GM03348 (cell line): ENCODE results near the gene PCBP3.
"Not testable (repeated sequence)": the region's sequence is repeated elsewhere in the genome, so short reads cannot be mapped to it uniquely, and the experiment has no call there.

Source experiments
- DNase-seq: peaks from one replicate; pipeline ENCODE4 v3.0.0; 2012; ENCODE audit warnings: low spot score

PCBP3 gene

GRCh38 chr21:45948576-45949141 is 305.1 kb downstream of the PCBP3 start:
- DNase-seq = no peak

- DNase-seq = no peak
Measured at GRCh38 chr21:45949928-45950739, 306.6 kb downstream of the PCBP3 start.

- peak; percentile 87 for DNase-seq
Measured at GRCh38 chr21:45950740-45951515, 307.4 kb downstream of the PCBP3 start.

GRCh38 chr21:45951676-45952075 is 308.2 kb downstream of the PCBP3 start:
- no peak for DNase-seq

GRCh38 chr21:45952527-45952926 is 309.0 kb downstream of the PCBP3 start:
- DNase-seq = not testable (repeated sequence)

- no peak for DNase-seq
Measured at GRCh38 chr21:45952974-45953373, 309.4 kb downstream of the PCBP3 start.

- peak; percentile 78 for DNase-seq
Measured at GRCh38 chr21:45954261-45954660, 310.7 kb downstream of the PCBP3 start.

- DNase-seq = no peak
Measured at GRCh38 chr21:45954921-45955320, 311.4 kb downstream of the PCBP3 start.

GRCh38 chr21:45957551-45957950 is 314.0 kb downstream of the PCBP3 start:
- no peak for DNase-seq

- peak; percentile 84 for DNase-seq
Measured at GRCh38 chr21:45957981-45958600, 314.6 kb downstream of the PCBP3 start.

- DNase-seq = no peak
Measured at GRCh38 chr21:45959182-45959581, 315.7 kb downstream of the PCBP3 start.

GRCh38 chr21:45959779-45960390 is 316.4 kb downstream of the PCBP3 start:
- DNase-seq = no peak

GRCh38 chr21:45961408-45961807 is 317.9 kb downstream of the PCBP3 start:
- DNase-seq = not testable (repeated sequence)

- DNase-seq = no peak
Measured at GRCh38 chr21:45962531-45963231, 319.2 kb downstream of the PCBP3 start.

GRCh38 chr21:45963232-45963570 is 319.7 kb downstream of the PCBP3 start:
- DNase-seq = no peak

- DNase-seq = no peak
Measured at GRCh38 chr21:45964649-45965048, 321.1 kb downstream of the PCBP3 start.

- DNase-seq = no peak
Measured at GRCh38 chr21:45965084-45965809, 321.7 kb downstream of the PCBP3 start.

- DNase-seq = no peak
Measured at GRCh38 chr21:45966791-45967394, 323.4 kb downstream of the PCBP3 start.

- no peak for DNase-seq
Measured at GRCh38 chr21:45969921-45970673, 326.6 kb downstream of the PCBP3 start.
